ENCODE results near the gene TMEM183A. TPM values are rescaled to one million over a fixed set of nuclear protein-coding genes. Genes with fewer than 3 reads are reported as not detected.

TMEM183A gene
- total and polyA plus RNA-seq, 7 donors = 17.1 to 33.9 (median 20.9) TPM

DNA sequence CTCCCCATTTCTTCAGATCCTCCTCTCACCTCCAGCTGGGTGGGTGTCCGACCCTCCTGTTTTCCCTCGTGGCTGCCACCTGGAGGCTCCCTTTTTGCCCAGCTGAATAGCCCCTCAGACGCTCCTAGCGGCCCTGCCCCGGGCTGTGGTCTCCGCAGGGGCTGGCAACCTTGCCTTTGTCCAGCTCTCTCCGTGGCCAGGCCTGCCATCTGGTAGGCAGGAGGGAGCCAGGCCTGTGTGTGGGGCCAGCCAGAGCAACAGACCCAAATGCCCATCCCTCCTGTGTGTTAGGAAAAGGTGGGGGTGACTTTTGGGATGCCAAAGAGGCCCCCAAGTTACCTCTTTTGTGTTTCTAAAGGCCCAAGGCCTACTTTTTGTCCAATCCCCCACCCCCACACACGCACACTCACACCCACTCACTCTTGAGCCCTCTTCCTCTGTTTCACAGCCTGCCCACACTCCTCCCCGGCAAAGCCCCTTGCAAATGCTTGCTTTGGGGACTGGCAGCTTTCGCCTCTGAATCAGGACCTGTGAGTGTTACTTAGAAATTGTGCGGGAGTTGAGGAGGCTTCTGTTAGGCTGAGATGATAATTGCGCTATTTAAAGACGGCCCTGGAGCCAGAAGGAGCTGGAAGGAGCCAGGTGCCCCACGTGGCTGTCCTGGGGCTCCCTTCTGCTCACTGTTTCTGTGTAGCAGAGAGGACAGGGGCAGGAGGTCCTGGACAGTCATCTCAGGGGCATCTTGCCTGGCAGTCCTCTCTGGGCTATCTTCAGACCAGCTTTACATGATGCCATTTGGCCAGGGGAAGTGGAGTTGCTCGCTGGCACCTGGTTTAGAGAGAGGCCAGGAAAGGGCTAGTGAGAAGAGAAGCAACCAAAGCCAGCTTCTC, 28.2 kb downstream of the TMEM183A start:
- no peaks in the 10 kb centered on the region for H3K27me3 ChIP-seq (ENCODE audit: insufficient read depth in 3 of 3, low read length in 2 of 3)
- 50 to 58% (median 53%) methylated on average over 15 of the region's 15 CpGs for WGBS, 3 donors
- H3K27ac ChIP-seq = peak overlapping the region; percentile 97
- H3K4me1 ChIP-seq = peaks cover 72% of the 10 kb centered on the region
- peak overlapping the region; percentile 54 for H3K4me3 ChIP-seq
- H3K36me3 ChIP-seq (ENCODE audit: insufficient read depth in 1 of 2, low read depth in 1 of 2) = peaks cover 0 to 13% of the 10 kb centered on the region in 2 donors
- TF ChIP-seq, protein P1, sequence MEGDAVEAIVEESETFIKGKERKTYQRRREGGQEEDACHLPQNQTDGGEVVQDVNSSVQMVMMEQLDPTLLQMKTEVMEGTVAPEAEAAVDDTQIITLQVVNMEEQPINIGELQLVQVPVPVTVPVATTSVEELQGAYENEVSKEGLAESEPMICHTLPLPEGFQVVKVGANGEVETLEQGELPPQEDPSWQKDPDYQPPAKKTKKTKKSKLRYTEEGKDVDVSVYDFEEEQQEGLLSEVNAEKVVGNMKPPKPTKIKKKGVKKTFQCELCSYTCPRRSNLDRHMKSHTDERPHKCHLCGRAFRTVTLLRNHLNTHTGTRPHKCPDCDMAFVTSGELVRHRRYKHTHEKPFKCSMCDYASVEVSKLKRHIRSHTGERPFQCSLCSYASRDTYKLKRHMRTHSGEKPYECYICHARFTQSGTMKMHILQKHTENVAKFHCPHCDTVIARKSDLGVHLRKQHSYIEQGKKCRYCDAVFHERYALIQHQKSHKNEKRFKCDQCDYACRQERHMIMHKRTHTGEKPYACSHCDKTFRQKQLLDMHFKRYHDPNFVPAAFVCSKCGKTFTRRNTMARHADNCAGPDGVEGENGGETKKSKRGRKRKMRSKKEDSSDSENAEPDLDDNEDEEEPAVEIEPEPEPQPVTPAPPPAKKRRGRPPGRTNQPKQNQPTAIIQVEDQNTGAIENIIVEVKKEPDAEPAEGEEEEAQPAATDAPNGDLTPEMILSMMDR (IDR thresholded peaks at IDR 0.05) = no peak
- H3K9me3 ChIP-seq = no peaks in the 10 kb centered on the region
- intact Hi-C loops (cut with DNase I) = loop anchor here in 1 of 2 donors (5.0 kb wide), 1 partner anchor 167 kb away; no protein-coding TSS in a partner anchor
- ATAC-seq (peak; percentile 41 to 69 (median 58)), DNase-seq (peak; percentile 59 to 87)

GRCh38 chr1:203036135-203036534, 29.0 kb downstream of the TMEM183A start:
- H3K4me1 ChIP-seq = peaks cover 76% of the 10 kb centered on the region
- H3K9me3 ChIP-seq = no peaks in the 10 kb centered on the region
- H3K4me3 ChIP-seq = peak overlapping the region; percentile 54
- H3K27ac ChIP-seq = peak overlapping the region; percentile 97
- H3K36me3 ChIP-seq (ENCODE audit: insufficient read depth in 1 of 2, low read depth in 1 of 2) = peaks cover 0 to 8% of the 10 kb centered on the region in 2 donors
- intact Hi-C loops (cut with DNase I) = loop anchor here in 1 of 2 donors (5.0 kb wide), 1 partner anchor 166 kb away; no protein-coding TSS in a partner anchor
- ATAC-seq (no peak), DNase-seq (no peak)
- no peaks in the 10 kb centered on the region for H3K27me3 ChIP-seq (ENCODE audit: insufficient read depth in 3 of 3, low read length in 2 of 3)
- TF ChIP-seq, protein P1 (IDR thresholded peaks at IDR 0.05) = no peak
- WGBS, 3 donors = 28 to 55% (median 29%) methylated on average over 4 of the region's 4 CpGs

DNA sequence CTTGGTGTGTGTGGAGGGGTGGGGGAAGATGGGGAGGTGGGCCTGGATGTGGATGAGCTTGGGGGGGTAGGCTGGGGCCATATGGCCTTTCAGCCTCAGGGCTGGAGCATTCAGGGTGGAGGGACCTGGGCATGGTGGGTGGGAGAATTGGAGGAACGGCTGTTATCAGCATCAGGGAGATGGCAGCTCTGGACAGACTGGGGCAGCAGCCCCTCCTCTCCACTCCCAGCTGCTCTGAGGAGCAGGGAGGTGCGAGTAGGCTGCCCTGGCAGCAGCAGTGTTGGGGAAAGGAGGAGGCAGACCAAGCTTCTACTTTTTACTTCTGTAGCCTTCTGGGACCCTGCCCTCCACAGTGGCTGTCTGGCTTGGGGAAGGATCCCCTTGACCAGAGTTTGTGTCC, 29.4 kb downstream of the TMEM183A start:
- no peak for ATAC-seq
- TF ChIP-seq, protein P1 (IDR thresholded peaks at IDR 0.05) = no peak
- Histone ChIP-seq H3K27ac (peak overlapping the region; percentile 97), H3K4me3 (peak overlapping the region; percentile 54), H3K9me3 (no peaks in the 10 kb centered on the region), H3K27me3 (ENCODE audit: insufficient read depth in 3 of 3, low read length in 2 of 3) (no peaks in the 10 kb centered on the region), H3K4me1 (peaks cover 76% of the 10 kb centered on the region), H3K36me3 (ENCODE audit: insufficient read depth in 1 of 2, low read depth in 1 of 2) (peaks cover 0 to 4% of the 10 kb centered on the region in 2 donors)
- 26 to 49% (median 27%) methylated on average over 2 of the region's 2 CpGs for WGBS, 3 donors
- intact Hi-C loops (cut with DNase I) = loop anchor here in 1 of 2 donors (5.0 kb wide), 1 partner anchor 166 kb away; no protein-coding TSS in a partner anchor
- DNase-seq = no peak

DNA sequence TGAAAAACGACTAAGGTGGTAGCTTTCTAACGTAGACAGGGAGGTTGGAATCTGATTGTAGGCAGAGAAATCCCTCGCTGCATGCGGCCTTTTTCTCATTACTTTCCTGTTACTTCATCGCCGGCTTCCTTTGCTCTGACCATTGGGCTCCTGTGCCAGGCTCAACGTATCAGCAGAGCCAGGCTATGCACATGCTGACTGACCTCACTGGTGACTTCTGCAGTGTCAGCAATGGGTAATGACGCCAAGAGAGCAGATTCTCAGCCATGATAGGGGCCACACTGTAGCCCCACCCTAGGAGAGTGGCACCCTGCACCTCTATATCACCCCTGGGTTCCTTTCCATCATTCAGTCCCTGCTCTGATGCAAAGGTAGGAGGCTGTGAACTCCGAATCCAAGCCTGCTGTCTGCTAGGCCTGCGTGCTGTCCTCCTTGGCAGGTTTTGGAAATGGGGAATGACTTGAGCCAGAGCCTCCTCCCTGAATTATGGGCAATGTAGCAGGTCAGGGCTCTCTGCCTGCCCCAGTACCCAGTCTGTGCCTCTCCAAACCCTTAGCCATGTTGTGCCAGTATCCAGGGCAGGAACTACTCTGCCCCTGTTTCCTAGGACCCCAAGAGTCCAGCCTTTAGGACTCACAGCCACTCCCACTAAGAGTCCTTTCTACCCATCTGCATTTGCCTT, 30.5 kb downstream of the TMEM183A start:
- H3K4me1 ChIP-seq = peaks cover 85% of the 10 kb centered on the region
- TF ChIP-seq, protein P1 (IDR thresholded peaks at IDR 0.05) = no peak
- peak overlapping the region; percentile 54 for H3K4me3 ChIP-seq
- peak; percentile 21 to 41 (median 28) for ATAC-seq
- no peaks in the 10 kb centered on the region for H3K9me3 ChIP-seq
- no peaks in the 10 kb centered on the region for H3K27me3 ChIP-seq (ENCODE audit: insufficient read depth in 3 of 3, low read length in 2 of 3)
- intact Hi-C loops (cut with DNase I) = loop anchor here in 1 of 2 donors (2.0 to 5.0 kb wide), 3 partner anchors 89 to 231 kb away; partner anchors contain the start of gene ADORA1
- 22 to 55% (median 25%) methylated on average over 10 of the region's 10 CpGs for WGBS, 3 donors
- peaks cover 0 to 3% of the 10 kb centered on the region in 2 donors for H3K36me3 ChIP-seq (ENCODE audit: insufficient read depth in 1 of 2, low read depth in 1 of 2)
- H3K27ac ChIP-seq = peak overlapping the region; percentile 97
- no peak for DNase-seq

Measured in psoas muscle (tissue), 8 donors.